Activated CD8-positive, alpha-beta T cell treated with anti-CD3 and anti-CD28 coated beads for 36 hours (primary cell): ENCODE measurements around the gene FNTB. TPM values are rescaled to one million over a fixed set of nuclear protein-coding genes. Genes with fewer than 3 reads are reported as not detected.

ENCODE experiments used
- ATAC-seq: fragments of 200-7000 bp; cut with Tn5 transposase; one replicate; pipeline ENCODE4 v1.10.0; 2021; ENCODE audit warnings: mild to moderate bottlenecking, moderate library complexity
- CTCF ChIA-PET: fragments of 350-600 bp; sonication (Branson Sonifier 250); formaldehyde crosslinking; loops from one replicate; lab custom pipeline; 2021; ENCODE audit warnings: antibody characterized with exemption; lab: Charles Lee
- POLR2A ChIA-PET: fragments of 350-600 bp; sonication (Branson Sonifier 250); formaldehyde crosslinking; loops from one replicate; lab custom pipeline; 2021; ENCODE audit warnings: antibody characterized with exemption; lab: Charles Lee
- DNase-seq: peaks from one replicate; pipeline ENCODE4 v3.0.0-alpha.2; 2020
- H3K27ac Mint-ChIP-seq: one replicate; pipeline ENCODE4 v1.8.0; 2021; ENCODE audit warnings: mild to moderate bottlenecking, mixed read lengths
- H3K27me3 Mint-ChIP-seq: one replicate; pipeline ENCODE4 v1.8.0; 2021; ENCODE audit warnings: mixed read lengths
- H3K36me3 Mint-ChIP-seq: one replicate; pipeline ENCODE4 v1.8.0; 2021; ENCODE audit warnings: low read depth, mixed read lengths
- H3K4me1 Mint-ChIP-seq: one replicate; pipeline ENCODE4 v1.8.0; 2021; ENCODE audit warnings: low read depth, mixed read lengths
- H3K4me3 Mint-ChIP-seq: one replicate; pipeline ENCODE4 v1.8.0; 2021; ENCODE audit warnings: mild to moderate bottlenecking, moderate library complexity, mixed read lengths
- H3K9me3 Mint-ChIP-seq: one replicate; pipeline ENCODE4 v1.8.0; 2021; ENCODE audit warnings: mixed read lengths
- CTCF ChIP-seq: fragments of 200-600 bp; IDR thresholded peaks from one replicate; pipeline ENCODE4 v1.8.0; 2022; ENCODE audit warnings: antibody characterized with exemption, mild to moderate bottlenecking
- intact Hi-C: fragments of 100-400 bp; cut with micrococcal nuclease; formaldehyde crosslinking; loops from one replicate; pipeline ENCODE4 v1.10.0; 2022
- total RNA-seq, 2 experiments: library from RNA; stranded (reverse); gene quantifications; one replicate each; pipeline ENCODE4 v1.2.3, GENCODE V29; 2021

FNTB gene
- total RNA-seq, 2 experiments from 2014 or later, result 18.8 to 23.5 TPM

- ChIA-PET CTCF (interaction anchor here (1.2 kb wide), 1 partner anchor 8 kb away, joined by 3 read pairs; no protein-coding TSS in a partner anchor), POLR2A (interaction anchor here (1.4 kb wide), 1 partner anchor 8 kb away, joined by 4 read pairs; no protein-coding TSS in a partner anchor)
- DNase-seq, result no peak
- H3K4me3 Mint-ChIP-seq, result no peak overlapping the region
- H3K27ac Mint-ChIP-seq, result no peak overlapping the region
- H3K27me3 Mint-ChIP-seq, result no peaks in the 10 kb centered on the region
- peaks cover 32% of the 10 kb centered on the region for H3K4me1 Mint-ChIP-seq
- no peaks in the 10 kb centered on the region for H3K9me3 Mint-ChIP-seq
- no peak for ATAC-seq
- intact Hi-C loops, result no loop called here
- H3K36me3 Mint-ChIP-seq, result peaks cover 26% of the 10 kb centered on the region
- TF ChIP-seq CTCF, result no peak
Measured at GRCh38 chr14:64944861-64945260, 41.8 kb upstream of the FNTB start.

- DNase-seq (no peak), ATAC-seq (no peak)
- no peaks in the 10 kb centered on the region for H3K9me3 Mint-ChIP-seq
- H3K27me3 Mint-ChIP-seq, result no peaks in the 10 kb centered on the region
- ChIA-PET POLR2A (interaction anchor here (1.4 kb wide), 1 partner anchor 9 kb away, joined by 4 read pairs; no protein-coding TSS in a partner anchor), CTCF (no interaction called here)
- no peak for TF ChIP-seq CTCF
- H3K4me1 Mint-ChIP-seq, result peaks cover 27% of the 10 kb centered on the region
- no peak overlapping the region for H3K27ac Mint-ChIP-seq
- intact Hi-C loops, result no loop called here
- no peak overlapping the region for H3K4me3 Mint-ChIP-seq
- peaks cover 22% of the 10 kb centered on the region for H3K36me3 Mint-ChIP-seq
Measured at GRCh38 chr14:64945431-64946178, 41.1 kb upstream of the FNTB start.

- Mint-ChIP-seq H3K36me3 (peaks cover 22% of the 10 kb centered on the region), H3K27ac (no peak overlapping the region), H3K27me3 (no peaks in the 10 kb centered on the region), H3K4me3 (no peak overlapping the region), H3K9me3 (no peaks in the 10 kb centered on the region), H3K4me1 (peaks cover 27% of the 10 kb centered on the region)
- CTCF ChIA-PET, result no interaction called here
- intact Hi-C loops, result no loop called here
- DNase-seq, result no peak
- ATAC-seq, result no peak
- no peak for TF ChIP-seq CTCF
- POLR2A ChIA-PET, result interaction anchor here (0.6 kb wide), 1 partner anchor 245 kb away, joined by 3 read pairs; no protein-coding TSS in a partner anchor
Measured at GRCh38 chr14:64946310-64947045, 40.2 kb upstream of the FNTB start.

- Mint-ChIP-seq H3K4me1 (peaks cover 23% of the 10 kb centered on the region), H3K27ac (no peak overlapping the region), H3K27me3 (no peaks in the 10 kb centered on the region), H3K9me3 (no peaks in the 10 kb centered on the region), H3K36me3 (peaks cover 22% of the 10 kb centered on the region), H3K4me3 (no peak overlapping the region)
- ATAC-seq, result no peak
- ChIA-PET POLR2A (interaction anchor here (0.5 to 1.4 kb wide), 3 partner anchors 9 to 48 kb away, joined by 3 to 4 read pairs (median 4); no protein-coding TSS in a partner anchor), CTCF (interaction anchor here (0.9 kb wide), 1 partner anchor 18 kb away, joined by 3 read pairs; no protein-coding TSS in a partner anchor)
- no peak for TF ChIP-seq CTCF
- intact Hi-C loops, result no loop called here
- DNase-seq, result no peak
Measured at GRCh38 chr14:64947710-64948611, 38.7 kb upstream of the FNTB start.
